ENCODE measurements around the gene MIPOL1. TPM values are rescaled to one million over a fixed set of nuclear protein-coding genes. Genes with fewer than 3 reads are reported as not detected.
"Not testable (repeated sequence)": the region's sequence is repeated elsewhere in the genome, so short reads cannot be mapped to it uniquely, and the experiment has no call there.

MIPOL1 gene
- total RNA-seq, 4 donors from 2014 or later = 11.4 to 25.7 (median 18.9) TPM

- TF ChIP-seq EP300 (IDR thresholded peaks at IDR 0.05) (no peak), CTCF (IDR thresholded peaks at IDR 0.05) (no peak), POLR2A (IDR thresholded peaks at IDR 0.05) (no peak)
- DNase-seq (ENCODE audit: low spot score in 2 of 2) = no peak
- Histone ChIP-seq H3K4me3 (peak overlapping the region; percentile 74 to 84 (median 78)), H3K36me3 (no peaks in the 10 kb centered on the region), H3K27me3 (no peaks in the 10 kb centered on the region), H3K4me1 (peaks cover 0 to 27% (median 8%) of the 10 kb centered on the region in 4 donors), H3K9me3 (no peaks in the 10 kb centered on the region), H3K27ac (peak overlapping the region in 3 of 4 donors; percentile 89 to 92 (median 91))
- 42 to 55% methylated on average over 5 of the region's 5 CpGs for WGBS, 2 donors
Measured at GRCh38 chr14:37172936-37173614, 24.7 kb upstream of the MIPOL1 start.

GRCh38 chr14:37179896-37180502, 17.7 kb upstream of the MIPOL1 start:
- no peaks in the 10 kb centered on the region for H3K9me3 ChIP-seq
- DNase-seq (ENCODE audit: low spot score in 2 of 2) = no peak
- H3K4me1 ChIP-seq = no peaks in the 10 kb centered on the region
- no peak overlapping the region for H3K27ac ChIP-seq
- H3K27me3 ChIP-seq = no peaks in the 10 kb centered on the region
- no peak overlapping the region for H3K4me3 ChIP-seq
- H3K36me3 ChIP-seq = no peaks in the 10 kb centered on the region
- 84 to 88% methylated on average over 4 of the region's 4 CpGs for whole genome bisulfite sequencing, 2 donors
- TF ChIP-seq POLR2A (IDR thresholded peaks at IDR 0.05) (no peak), CTCF (IDR thresholded peaks at IDR 0.05) (no peak), EP300 (IDR thresholded peaks at IDR 0.05) (no peak)

- WGBS, 2 donors = 95 to 96% methylated on average over 7 of the region's 7 CpGs
Measured at GRCh38 chr14:37180886-37181285, 16.9 kb upstream of the MIPOL1 start.

GRCh38 chr14:37181441-37181840, 16.3 kb upstream of the MIPOL1 start:
- H3K36me3 ChIP-seq = no peaks in the 10 kb centered on the region
- no peaks in the 10 kb centered on the region for H3K9me3 ChIP-seq
- no peaks in the 10 kb centered on the region for H3K4me1 ChIP-seq
- no peak for DNase-seq (ENCODE audit: low spot score in 2 of 2)
- no peak overlapping the region for H3K27ac ChIP-seq
- no peak overlapping the region for H3K4me3 ChIP-seq
- TF ChIP-seq EP300 (IDR thresholded peaks at IDR 0.05) (no peak), CTCF (IDR thresholded peaks at IDR 0.05) (no peak), POLR2A (IDR thresholded peaks at IDR 0.05) (no peak)
- H3K27me3 ChIP-seq = no peaks in the 10 kb centered on the region
- 88 to 89% methylated on average over 6 of the region's 6 CpGs for WGBS, 2 donors

More at GRCh38 chr14:37180886-37181285, 16.9 kb upstream of the MIPOL1 start:
- H3K4me3 ChIP-seq; H3K9me3 ChIP-seq; DNase-seq (ENCODE audit: low spot score in 2 of 2); H3K27ac ChIP-seq; H3K27me3 ChIP-seq; H3K36me3 ChIP-seq; H3K4me1 ChIP-seq: not testable (repeated sequence)

- not testable (repeated sequence) for H3K27ac ChIP-seq; H3K27me3 ChIP-seq; DNase-seq (ENCODE audit: low spot score in 2 of 2); H3K4me1 ChIP-seq; H3K36me3 ChIP-seq; H3K4me3 ChIP-seq
- WGBS, 2 donors = 86 to 89% methylated on average over 8 of the region's 8 CpGs
- peaks cover 0 to 13% (median 0%) of the 10 kb centered on the region in 4 donors for H3K9me3 ChIP-seq
Measured at GRCh38 chr14:37184520-37184919, 13.2 kb upstream of the MIPOL1 start.

- DNase-seq (ENCODE audit: low spot score in 2 of 2) = no peak
- Histone ChIP-seq H3K4me1 (no peaks in the 10 kb centered on the region), H3K27me3 (no peaks in the 10 kb centered on the region), H3K4me3 (no peak overlapping the region), H3K9me3 (peaks cover 0 to 15% (median 0%) of the 10 kb centered on the region in 4 donors), H3K27ac (no peak overlapping the region), H3K36me3 (no peaks in the 10 kb centered on the region)
- no peak for TF ChIP-seq CTCF (IDR thresholded peaks at IDR 0.05)
- no peak for TF ChIP-seq EP300 (IDR thresholded peaks at IDR 0.05)
- TF ChIP-seq POLR2A (IDR thresholded peaks at IDR 0.05) = no peak
Measured at GRCh38 chr14:37185670-37186069, 12.1 kb upstream of the MIPOL1 start.

All from tibial nerve (tissue), 4 donors.